Measurements from ENCODE around the gene PDPK1.

GRCh38 chr16:2533912-2534311 is 3.9 kb upstream of the PDPK1 start:
- TF ChIP-seq CTCF (IDR thresholded peaks at IDR 0.05) (no peak), EP300 (IDR thresholded peaks at IDR 0.05) (no peak), POLR2A (IDR thresholded peaks at IDR 0.05) (no peak)

All from tibial nerve (tissue), 4 donors.